SK-N-MC (cell line): ENCODE data around the gene ZNF433.

Experiments used
- EZH2 ChIP-seq: fragments of 200-600 bp; sonication (generic); IDR thresholded peaks from one replicate; pipeline ENCODE4 v1.6.1; 2017; ENCODE audit warnings: antibody characterized with exemption
- POLR2AphosphoS5 ChIP-seq: IDR thresholded peaks from 2 replicates; pipeline ENCODE4 v1.6.1; 2012; ENCODE audit warnings: mild to moderate bottlenecking, low read depth, low read length, borderline replicate concordance

DNA sequence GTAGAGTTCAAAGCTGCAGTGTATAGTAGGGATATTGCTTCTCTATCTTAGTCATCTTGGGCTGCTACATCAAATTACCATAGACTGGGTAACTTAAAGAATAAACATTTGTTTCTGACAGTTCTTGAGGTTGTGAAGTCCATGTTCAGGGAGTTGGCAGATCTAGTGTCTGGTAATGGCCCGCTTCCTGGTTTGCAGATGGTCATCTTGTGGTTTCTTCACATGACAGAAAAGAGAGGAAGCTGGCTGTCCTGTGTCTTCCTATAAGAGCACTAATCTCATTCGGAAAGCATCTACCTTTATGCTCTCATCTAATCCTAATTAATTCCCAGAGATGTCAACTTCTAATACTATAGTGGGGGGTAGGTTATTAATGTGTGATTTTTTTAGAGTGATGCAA, 64.4 kb downstream of the ZNF433 start:
- TF ChIP-seq EZH2, result no peak
- TF ChIP-seq POLR2AphosphoS5, result no peak
